ENCODE data around the gene PPM1F.
"Not testable (repeated sequence)": the region's sequence is repeated elsewhere in the genome, so short reads cannot be mapped to it uniquely, and the experiment has no call there.

DNA sequence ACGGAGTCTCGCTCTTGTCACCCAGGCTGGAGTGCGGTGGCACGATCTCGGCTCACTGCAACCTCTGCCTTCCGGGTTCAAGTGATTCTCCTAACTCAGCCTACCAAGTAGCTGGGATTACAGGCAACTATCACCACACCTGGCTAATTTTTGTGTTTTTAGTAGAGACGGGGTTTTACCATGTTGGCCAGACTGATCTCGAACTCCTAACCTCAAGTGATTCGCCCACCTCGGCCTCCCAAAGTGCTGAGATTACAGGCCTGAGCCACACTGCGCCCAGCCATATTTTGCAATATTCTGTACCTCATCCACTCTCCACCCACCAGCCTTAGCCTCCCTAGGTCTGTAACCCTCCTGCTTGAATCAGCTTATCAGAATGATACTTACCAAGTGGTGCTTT is 47.4 kb downstream of the PPM1F start:
- TF ChIP-seq, protein P1, sequence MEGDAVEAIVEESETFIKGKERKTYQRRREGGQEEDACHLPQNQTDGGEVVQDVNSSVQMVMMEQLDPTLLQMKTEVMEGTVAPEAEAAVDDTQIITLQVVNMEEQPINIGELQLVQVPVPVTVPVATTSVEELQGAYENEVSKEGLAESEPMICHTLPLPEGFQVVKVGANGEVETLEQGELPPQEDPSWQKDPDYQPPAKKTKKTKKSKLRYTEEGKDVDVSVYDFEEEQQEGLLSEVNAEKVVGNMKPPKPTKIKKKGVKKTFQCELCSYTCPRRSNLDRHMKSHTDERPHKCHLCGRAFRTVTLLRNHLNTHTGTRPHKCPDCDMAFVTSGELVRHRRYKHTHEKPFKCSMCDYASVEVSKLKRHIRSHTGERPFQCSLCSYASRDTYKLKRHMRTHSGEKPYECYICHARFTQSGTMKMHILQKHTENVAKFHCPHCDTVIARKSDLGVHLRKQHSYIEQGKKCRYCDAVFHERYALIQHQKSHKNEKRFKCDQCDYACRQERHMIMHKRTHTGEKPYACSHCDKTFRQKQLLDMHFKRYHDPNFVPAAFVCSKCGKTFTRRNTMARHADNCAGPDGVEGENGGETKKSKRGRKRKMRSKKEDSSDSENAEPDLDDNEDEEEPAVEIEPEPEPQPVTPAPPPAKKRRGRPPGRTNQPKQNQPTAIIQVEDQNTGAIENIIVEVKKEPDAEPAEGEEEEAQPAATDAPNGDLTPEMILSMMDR (IDR thresholded peaks at IDR 0.05), result not testable (repeated sequence)
- TF ChIP-seq POLR2A (IDR thresholded peaks at IDR 0.05), result not testable (repeated sequence)

All from Peyer's patch (tissue), 4 donors.